DMS153 treated with DMSO at 0.1 percent for 48 hours (cell line): ENCODE measurements around the gene STAT3.
"Not testable (repeated sequence)": the region's sequence is repeated elsewhere in the genome, so short reads cannot be mapped to it uniquely, and the experiment has no call there.

Source experiments
- DNase-seq: peaks from one replicate; lab custom pipeline; 2025; ENCODE audit not compliant: unreplicated experiment; lab: John Stamatoyannopoulos, UW

The STAT3 gene

GRCh38 chr17:42303694-42304093 lies 84.5 kb downstream of the STAT3 start:
- DNase-seq: no peak

- no peak for DNase-seq
Observed at GRCh38 chr17:42301022-42301421, 87.2 kb downstream of the STAT3 start.

GRCh38 chr17:42299913-42300312 lies 88.3 kb downstream of the STAT3 start:
- DNase-seq: not testable (repeated sequence)

GRCh38 chr17:42299361-42299760 lies 88.9 kb downstream of the STAT3 start:
- DNase-seq: not testable (repeated sequence)

- DNase-seq: not testable (repeated sequence)
Observed at GRCh38 chr17:42297775-42298174, 90.5 kb downstream of the STAT3 start.

- DNase-seq: no peak
Observed at GRCh38 chr17:42296012-42296411, 92.2 kb downstream of the STAT3 start.

- DNase-seq: no peak
Observed at GRCh38 chr17:42294469-42295398, 93.5 kb downstream of the STAT3 start.

GRCh38 chr17:42291129-42291528 lies 97.1 kb downstream of the STAT3 start:
- DNase-seq: no peak

- DNase-seq: no peak
Observed at GRCh38 chr17:42290577-42290976, 97.7 kb downstream of the STAT3 start.

GRCh38 chr17:42289611-42290181 lies 98.5 kb downstream of the STAT3 start:
- DNase-seq: no peak

GRCh38 chr17:42288803-42289610 lies 99.2 kb downstream of the STAT3 start:
- peak; percentile 23 for DNase-seq

- peak; percentile 29 for DNase-seq
Observed at GRCh38 chr17:42287977-42288802, 100.1 kb downstream of the STAT3 start, which contains the start of gene STAT5A. Gene STAT5A (plus strand): TSS chr17:42288498. CDS start chr17:42289412, 914 bp downstream.

- no peak for DNase-seq
Observed at GRCh38 chr17:42287305-42287976, 100.8 kb downstream of the STAT3 start.

- DNase-seq: no peak
Observed at GRCh38 chr17:42286411-42287221, 101.6 kb downstream of the STAT3 start.

- no peak for DNase-seq
Observed at GRCh38 chr17:42285346-42286050, 102.7 kb downstream of the STAT3 start.

GRCh38 chr17:42284566-42284965 lies 103.7 kb downstream of the STAT3 start:
- DNase-seq: no peak

- no peak for DNase-seq
Observed at GRCh38 chr17:42284024-42284369, 104.2 kb downstream of the STAT3 start.

GRCh38 chr17:42283241-42284023 lies 104.8 kb downstream of the STAT3 start:
- no peak for DNase-seq
